ENCODE results near the gene KIF5C. TPM values are rescaled to one million over a fixed set of nuclear protein-coding genes. Genes with fewer than 3 reads are reported as not detected.

The KIF5C gene
- polyA plus RNA-seq, 1 donor (not counting 4 experiments of a cell fraction or from before 2014, with no cell fraction given) = 0.03 TPM

- Histone ChIP-seq H3K4me1 (ENCODE audit: control insufficient read depth, extremely low read depth, insufficient read depth, low read length) (no peaks in the 10 kb centered on the region), H3K27ac (ENCODE audit: control insufficient read depth, insufficient read depth, low read length) (no peak overlapping the region), H3K4me2 (ENCODE audit: control insufficient read depth, extremely low read depth, insufficient read depth, low read depth, low read length) (no peak overlapping the region), H3K36me3 (ENCODE audit: control insufficient read depth in 2 of 2, extremely low read depth in 1 of 2, insufficient read depth in 2 of 2, low read length in 2 of 2) (no peaks in the 10 kb centered on the region), H3K9me3 (ENCODE audit: control insufficient read depth, low read depth, low read length) (no peaks in the 10 kb centered on the region), H3K9me1 (ENCODE audit: control insufficient read depth, extremely low read depth, insufficient read depth, low read length) (no peaks in the 10 kb centered on the region), H4K20me1 (ENCODE audit: control insufficient read depth, extremely low read depth, insufficient read depth, low read length) (no peaks in the 10 kb centered on the region), H3K79me2 (ENCODE audit: control insufficient read depth, insufficient read depth, low read length) (no peaks in the 10 kb centered on the region), H3K27me3 (ENCODE audit: control insufficient read depth, extremely low read depth, insufficient read depth, low read length) (peaks cover 3% of the 10 kb centered on the region), H3K9ac (ENCODE audit: control insufficient read depth, extremely low read depth, insufficient read depth, low read length) (no peak overlapping the region), H2AFZ (ENCODE audit: control insufficient read depth, low read length) (no peak overlapping the region), H3K4me3 (ENCODE audit: control insufficient read depth in 2 of 3, extremely low read depth in 1 of 3, insufficient read depth in 2 of 3, low read depth in 1 of 3, low read length in 3 of 3) (no peak overlapping the region)
- dilution Hi-C loops (cut with MboI; ENCODE audit: extremely low pct_ligation_motif_present, low sequenced_read_pairs) = no loop called here
- TF ChIP-seq CTCF (optimal IDR thresholded peaks at IDR 0.05 in 1 of 3, IDR thresholded peaks at IDR 0.05 in 1 of 3, conservative IDR thresholded peaks at IDR 0.05 in 1 of 3; ENCODE audit: extremely low read depth in 1 of 3, insufficient read depth in 2 of 3, low read length in 3 of 3) = no peak
- TF ChIP-seq EZH2 (IDR thresholded peaks at IDR 0.05; ENCODE audit: low read length) = no peak
- DNase-seq (ENCODE audit: low read depth, low spot score) = no peak
- FAIRE-seq = no peak
Observed at GRCh38 chr2:148928395-148928794, 53.4 kb downstream of the KIF5C start.

GRCh38 chr2:148930046-148930775 lies 55.2 kb downstream of the KIF5C start:
- H2AFZ ChIP-seq (ENCODE audit: control insufficient read depth, low read length) = no peak overlapping the region
- no peaks in the 10 kb centered on the region for H3K4me1 ChIP-seq (ENCODE audit: control insufficient read depth, extremely low read depth, insufficient read depth, low read length)
- no peaks in the 10 kb centered on the region for H3K79me2 ChIP-seq (ENCODE audit: control insufficient read depth, insufficient read depth, low read length)
- no peaks in the 10 kb centered on the region for H3K9me1 ChIP-seq (ENCODE audit: control insufficient read depth, extremely low read depth, insufficient read depth, low read length)
- H3K27ac ChIP-seq (ENCODE audit: control insufficient read depth, insufficient read depth, low read length) = no peak overlapping the region
- no peaks in the 10 kb centered on the region for H3K9me3 ChIP-seq (ENCODE audit: control insufficient read depth, low read depth, low read length)
- TF ChIP-seq EZH2 (IDR thresholded peaks at IDR 0.05; ENCODE audit: low read length) = no peak
- TF ChIP-seq CTCF (optimal IDR thresholded peaks at IDR 0.05 in 1 of 3, IDR thresholded peaks at IDR 0.05 in 1 of 3, conservative IDR thresholded peaks at IDR 0.05 in 1 of 3; ENCODE audit: extremely low read depth in 1 of 3, insufficient read depth in 2 of 3, low read length in 3 of 3) = no peak
- dilution Hi-C loops (cut with MboI; ENCODE audit: extremely low pct_ligation_motif_present, low sequenced_read_pairs) = no loop called here
- H3K9ac ChIP-seq (ENCODE audit: control insufficient read depth, extremely low read depth, insufficient read depth, low read length) = no peak overlapping the region
- H3K27me3 ChIP-seq (ENCODE audit: control insufficient read depth, extremely low read depth, insufficient read depth, low read length) = peaks cover 3% of the 10 kb centered on the region
- no peaks in the 10 kb centered on the region for H3K36me3 ChIP-seq (ENCODE audit: control insufficient read depth in 2 of 2, extremely low read depth in 1 of 2, insufficient read depth in 2 of 2, low read length in 2 of 2)
- FAIRE-seq (no peak), DNase-seq (ENCODE audit: low read depth, low spot score) (no peak)
- H3K4me3 ChIP-seq (ENCODE audit: control insufficient read depth in 2 of 3, extremely low read depth in 1 of 3, insufficient read depth in 2 of 3, low read depth in 1 of 3, low read length in 3 of 3) = no peak overlapping the region
- no peaks in the 10 kb centered on the region for H4K20me1 ChIP-seq (ENCODE audit: control insufficient read depth, extremely low read depth, insufficient read depth, low read length)
- H3K4me2 ChIP-seq (ENCODE audit: control insufficient read depth, extremely low read depth, insufficient read depth, low read depth, low read length) = no peak overlapping the region
